ENCODE results near the gene ACSL1.
"Not testable (repeated sequence)": the region's sequence is repeated elsewhere in the genome, so short reads cannot be mapped to it uniquely, and the experiment has no call there.

The ACSL1 gene

DNA sequence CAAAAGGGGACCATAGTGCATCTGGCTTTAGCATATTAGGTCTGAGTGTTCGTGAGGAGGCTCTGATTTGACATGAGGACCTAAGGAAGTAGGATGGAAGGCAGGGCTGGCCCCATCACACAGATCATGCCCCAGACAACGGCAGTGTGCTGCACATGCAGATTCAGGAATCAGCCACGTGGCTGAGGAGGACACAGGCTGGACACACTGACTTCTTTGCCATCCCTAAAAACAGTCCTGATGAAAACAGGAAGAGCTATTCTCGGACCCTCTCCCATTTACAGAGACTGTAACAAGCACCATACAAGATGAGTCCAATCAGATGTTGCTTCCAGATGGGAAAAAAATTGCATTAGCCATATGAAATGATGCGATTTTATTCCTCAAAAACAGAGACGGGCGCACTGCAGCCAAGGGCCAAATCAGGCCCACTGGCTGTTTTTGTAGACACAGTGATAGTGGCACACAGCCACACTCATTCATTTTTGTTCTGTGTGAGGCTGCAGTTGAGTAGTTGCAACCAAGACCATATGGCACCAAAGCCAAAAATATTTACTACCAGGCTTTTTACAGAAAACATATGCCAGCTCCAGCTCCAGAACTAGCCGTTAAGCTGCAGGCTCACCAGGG, 41.0 kb downstream of the ACSL1 start:
- DNase-seq = no peak

DNA sequence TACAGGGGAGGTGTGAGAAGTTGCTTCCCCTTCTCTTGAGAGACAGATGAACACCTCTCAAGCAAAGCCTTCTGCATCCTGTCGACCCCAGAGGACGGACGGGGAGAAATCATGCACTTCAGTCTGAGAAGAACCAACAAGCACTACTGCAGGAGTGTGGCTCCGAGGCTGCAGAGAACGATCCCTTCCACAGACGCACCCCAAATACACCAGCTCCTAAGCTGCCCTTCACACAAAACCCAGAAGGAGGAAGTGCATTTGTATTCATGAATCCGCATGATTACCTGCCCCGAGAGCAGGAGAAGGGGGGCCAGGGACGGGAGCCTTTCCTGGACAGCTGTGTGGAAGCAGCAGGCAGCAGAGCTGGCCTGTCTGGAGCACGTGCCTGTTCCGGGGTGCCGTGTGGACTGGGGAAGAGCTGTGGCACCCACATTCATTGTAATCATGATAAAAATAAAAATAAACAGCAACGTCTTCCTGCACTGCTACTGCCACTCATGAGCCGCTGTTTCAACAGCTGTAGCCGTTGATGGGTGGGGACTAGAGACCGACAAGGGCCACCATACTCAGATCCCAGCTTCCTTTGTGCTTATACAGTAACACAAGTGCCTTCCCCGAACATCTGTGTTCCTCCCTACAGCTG, 42.9 kb downstream of the ACSL1 start:
- DNase-seq = no peak

DNA sequence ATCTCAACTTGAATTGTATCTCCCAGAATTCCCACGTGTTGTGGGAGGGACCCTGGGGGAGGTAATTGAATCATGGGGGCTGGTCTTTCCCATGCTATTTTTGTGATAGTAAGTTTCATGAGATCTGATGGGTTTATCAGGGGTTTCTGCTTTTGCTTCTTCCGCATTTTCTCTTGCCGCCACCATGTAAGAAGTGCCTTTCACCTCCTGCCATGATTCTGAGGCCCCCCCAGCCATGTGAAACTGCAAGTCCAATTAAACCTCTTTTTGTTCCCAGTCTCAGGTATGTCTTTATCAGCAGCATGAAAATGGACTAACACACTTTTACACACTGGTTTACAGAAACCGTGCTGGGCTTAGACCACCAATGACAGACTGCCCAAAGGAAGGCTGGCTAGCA, 46.6 kb downstream of the ACSL1 start:
- DNase-seq = not testable (repeated sequence)

DNA sequence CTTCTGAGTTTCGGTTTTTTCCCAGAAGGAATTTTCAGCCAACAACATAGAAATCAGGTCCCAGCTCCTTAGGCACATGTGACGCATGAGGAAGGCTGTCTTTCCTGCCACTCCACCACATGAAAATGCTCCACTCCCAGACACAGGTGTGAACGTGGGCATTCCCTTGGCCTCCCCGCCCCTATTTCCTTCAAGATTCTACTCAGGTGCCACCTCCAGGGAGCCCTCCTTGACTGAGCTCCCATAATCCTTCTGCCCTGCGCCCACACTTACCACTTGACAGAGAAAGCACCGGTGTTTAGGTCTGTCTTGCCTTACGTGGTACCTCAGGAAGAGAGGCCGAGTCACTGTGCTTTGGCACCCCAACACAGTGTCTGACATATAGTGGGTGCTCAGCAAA, 47.4 kb downstream of the ACSL1 start:
- DNase-seq = no peak

DNA sequence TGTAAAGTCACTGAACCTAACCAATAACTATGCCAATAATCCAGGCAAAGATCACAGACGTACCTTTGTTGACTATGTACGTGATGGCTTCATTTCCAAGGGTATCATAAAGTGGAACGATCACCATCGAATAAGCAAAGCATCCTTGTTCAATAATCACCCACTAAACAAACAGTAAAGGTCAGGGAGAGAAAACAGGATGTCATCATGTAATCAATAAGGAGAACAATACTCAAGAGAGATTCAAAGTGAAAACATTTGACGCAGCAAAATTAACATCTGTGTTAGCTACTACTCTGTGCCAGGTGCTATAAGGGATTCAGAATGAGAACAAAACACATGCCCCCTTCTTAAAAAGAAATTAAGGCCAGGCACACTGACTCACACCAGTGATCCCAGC, 48.9 kb downstream of the ACSL1 start:
- DNase-seq = no peak

DNA sequence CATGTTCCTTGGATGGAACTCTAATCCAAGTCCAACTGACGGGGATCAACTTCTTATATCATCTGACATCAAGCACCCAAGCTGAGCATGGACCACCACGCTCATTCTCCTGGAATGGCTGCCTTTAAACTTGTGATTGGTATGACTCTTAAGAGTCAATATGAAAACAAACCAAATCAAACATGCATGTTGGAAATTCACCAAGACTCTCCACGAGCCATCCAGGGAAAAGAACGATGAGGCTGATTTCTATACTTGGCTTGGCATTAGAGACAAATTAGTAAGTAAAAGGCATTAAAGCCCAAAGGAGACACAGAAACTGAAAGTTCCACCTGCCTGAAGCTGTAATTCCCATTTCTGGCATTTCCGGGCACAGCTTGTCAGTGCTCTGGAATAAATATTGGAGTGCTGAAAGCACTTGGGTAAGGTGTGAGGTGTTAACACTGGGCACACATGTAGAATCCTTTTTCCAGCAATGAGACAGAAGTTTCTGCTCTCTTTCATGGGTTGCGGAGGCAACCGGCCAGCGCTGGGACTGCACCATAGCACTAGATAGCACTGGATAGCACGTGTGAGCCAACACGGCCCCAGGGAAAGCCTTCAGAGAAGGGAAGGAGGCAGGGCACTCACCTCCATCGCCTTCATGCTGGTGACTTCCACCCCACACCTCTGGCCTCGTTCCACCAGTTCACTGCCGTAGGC, 49.8 kb downstream of the ACSL1 start:
- no peak for DNase-seq

DNA sequence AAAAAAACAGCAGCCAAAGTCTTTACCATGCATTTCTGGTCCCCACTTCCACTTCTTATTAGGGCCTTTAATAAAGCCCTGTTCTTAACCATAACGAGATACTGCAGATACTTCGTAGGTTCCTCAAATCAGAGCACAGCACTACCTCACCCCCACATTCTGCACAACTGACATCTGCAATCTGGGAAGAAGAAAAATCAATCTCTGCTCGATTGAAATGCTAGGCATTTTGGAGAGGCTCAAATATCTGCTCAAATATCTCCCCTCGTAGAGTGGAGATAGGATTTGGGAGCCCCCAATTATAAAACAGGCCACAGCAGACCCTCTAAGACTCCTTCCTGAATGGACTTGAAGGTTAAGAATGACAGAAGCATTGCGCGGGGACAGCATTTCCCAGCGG, 51.6 kb downstream of the ACSL1 start:
- no peak for DNase-seq

DNA sequence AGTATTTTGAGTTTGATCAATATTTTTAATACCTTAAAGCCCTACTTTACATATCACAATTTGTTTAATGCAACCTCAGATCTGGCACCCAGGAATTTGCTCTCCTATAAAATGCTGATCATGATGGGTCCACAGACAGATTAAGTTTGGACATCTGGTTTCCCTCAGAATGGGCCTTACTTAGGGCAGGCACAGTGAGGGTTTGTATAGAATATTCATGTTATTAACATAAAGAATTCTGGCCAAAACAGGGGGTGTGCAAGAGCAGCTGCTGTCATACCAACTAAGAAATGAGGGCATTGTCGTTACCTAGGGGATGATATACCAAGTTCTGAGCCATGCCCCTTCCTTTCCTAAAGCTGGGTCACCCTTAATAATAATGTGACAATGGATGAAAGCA, 54.4 kb downstream of the ACSL1 start:
- DNase-seq = no peak

DNA sequence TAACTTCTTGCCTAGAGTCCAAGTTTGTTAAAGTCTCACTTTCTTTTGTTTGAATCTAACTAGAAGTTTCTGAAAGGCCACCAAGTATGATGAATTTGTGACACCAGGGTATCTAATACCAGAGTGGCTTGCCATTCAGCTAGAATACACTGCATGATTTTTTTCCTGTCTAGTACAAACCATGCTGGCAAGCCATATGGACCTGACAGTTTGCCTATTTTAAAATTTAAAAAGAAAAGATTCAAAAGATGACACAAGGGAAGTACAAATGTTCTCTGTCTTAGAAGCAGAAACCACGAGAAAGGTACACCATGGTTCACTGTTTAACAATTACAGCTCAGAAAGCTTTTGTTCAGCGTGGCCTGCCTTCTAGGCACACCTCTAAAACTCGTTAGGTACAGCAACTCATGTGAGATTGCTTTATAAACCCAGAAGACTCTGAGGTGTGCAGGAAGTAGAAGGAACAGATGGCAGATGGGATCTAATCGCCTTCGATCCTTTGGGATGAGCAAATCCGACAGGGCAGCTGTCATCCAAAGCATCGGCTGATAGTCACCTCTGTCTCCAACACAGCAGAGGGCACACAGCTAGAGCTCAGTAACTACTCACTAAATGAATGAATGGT, 56.5 kb downstream of the ACSL1 start:
- no peak for DNase-seq

DNA sequence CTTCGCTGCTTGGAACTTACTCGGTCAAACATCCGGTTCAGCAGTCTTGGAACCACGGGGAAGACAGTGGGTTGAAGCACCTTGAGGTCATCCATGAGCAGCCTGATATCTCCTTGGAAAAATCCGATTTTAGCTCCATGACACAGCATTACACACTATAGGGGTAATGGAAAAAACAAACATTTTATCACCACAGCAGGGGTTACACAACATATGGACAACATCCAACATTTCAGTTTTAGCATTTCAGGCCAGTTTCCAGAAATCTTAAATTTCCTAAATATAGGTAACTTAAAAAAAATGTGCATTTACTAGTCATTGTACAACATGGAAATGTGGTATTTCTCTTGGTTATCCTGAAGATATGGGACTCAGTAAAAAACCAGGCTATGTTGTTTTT, 57.5 kb downstream of the ACSL1 start:
- no peak for DNase-seq

DNA sequence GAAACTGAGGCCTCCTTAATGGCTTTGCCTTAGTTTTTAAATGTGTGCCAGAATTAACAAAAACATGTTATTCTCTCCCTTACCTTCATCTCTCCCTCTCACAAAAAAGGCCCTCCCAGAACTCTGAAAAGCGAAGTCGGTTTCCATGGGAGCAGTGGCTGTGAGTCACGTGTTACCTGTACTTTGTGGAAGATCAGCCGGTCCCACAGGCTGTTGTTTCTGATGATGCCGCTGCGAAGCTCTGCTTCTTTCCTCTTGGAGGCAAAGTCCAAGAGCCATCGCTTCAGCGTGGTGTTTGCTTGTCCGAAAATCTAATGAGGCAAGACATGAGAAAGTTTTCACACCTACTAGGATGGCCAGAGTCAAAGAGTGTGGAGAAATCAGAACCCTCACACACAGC, 59.3 kb downstream of the ACSL1 start:
- DNase-seq = no peak

DNA sequence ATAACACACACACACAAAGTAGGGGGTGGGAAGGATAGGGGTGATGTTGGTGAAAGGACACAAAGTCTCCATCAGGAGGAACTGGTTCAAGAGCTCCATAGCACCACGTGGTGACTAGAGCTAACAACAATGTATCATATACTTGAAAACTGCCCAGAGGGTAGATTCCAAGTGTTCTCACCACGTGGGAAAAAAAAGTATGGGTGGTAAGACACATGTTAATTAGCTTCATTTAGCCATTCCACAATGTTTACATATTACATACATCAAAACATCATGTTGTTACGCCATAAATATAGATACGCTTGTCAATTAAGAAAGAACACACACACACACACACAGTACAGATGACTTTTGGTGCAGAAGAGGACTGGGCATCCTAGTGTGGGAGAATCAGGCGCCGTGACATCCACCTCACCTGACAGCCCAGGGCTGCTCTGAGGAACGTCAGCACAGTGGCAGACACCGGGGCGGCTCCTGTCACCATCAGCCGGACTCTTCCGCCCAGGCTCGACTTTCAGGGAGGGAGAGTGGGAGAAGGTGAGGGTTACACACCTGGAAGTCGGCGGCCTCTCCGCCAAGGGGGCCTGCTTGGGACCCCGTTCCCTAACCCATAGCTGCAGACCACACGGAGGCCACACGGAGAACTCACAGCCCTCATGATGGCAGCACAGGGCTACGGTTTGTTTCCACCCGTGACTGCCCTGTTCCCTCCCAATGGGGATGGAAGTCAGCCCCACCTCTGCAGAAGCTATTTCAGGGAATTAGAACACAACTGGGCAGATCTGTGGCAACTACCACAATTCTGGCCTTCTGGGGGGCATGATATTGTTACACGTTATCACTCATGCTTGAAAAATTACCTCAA, 60.1 kb downstream of the ACSL1 start:
- DNase-seq = no peak

DNA sequence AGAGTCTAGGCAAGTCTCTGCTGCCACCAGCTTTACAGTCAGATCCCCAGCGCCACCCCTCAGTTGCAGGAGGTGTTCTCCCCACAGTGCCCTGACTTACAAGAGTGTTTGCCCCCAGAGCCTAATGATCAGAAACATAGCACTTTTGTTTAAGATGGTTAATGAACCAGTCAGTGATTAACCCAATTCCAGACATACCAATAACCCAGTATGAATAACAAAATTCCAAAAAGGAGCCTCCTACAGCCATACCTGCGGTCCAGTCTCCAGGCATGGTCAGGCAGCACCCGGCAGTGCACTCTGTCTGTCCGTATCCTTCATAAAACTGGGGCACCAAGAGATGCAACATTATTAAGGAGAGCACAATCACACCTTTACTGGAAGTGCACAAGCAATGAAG, 61.2 kb downstream of the ACSL1 start:
- no peak for DNase-seq

DNA sequence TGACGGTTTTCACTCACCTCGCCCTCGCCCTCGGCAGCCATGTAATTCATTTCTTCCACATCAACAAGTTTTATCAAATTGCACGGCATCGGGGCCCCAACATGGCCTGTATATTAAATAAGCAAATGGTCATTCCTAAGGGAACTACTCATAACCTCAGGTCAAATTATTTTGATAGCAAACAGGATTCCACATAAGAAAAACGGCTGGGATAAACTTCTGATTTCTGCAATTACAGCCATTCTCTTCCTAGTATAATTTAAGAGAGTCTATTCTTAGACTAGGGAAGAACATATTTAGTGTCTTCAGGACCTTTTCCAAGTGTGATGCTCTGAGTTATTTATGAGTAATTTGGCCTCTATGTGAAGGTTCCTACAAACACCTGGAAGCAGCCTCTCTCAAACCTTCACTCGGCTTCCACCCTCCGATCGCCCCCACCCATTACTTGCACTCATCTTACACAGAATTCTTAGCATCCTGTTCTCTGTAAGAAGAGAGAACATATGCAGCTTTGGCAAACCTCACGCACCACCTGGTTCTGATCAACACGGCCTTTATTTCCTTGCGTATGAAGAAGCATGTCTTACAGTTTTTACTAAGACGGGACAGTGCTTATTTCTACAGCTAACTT, 62.5 kb downstream of the ACSL1 start:
- no peak for DNase-seq

DNA sequence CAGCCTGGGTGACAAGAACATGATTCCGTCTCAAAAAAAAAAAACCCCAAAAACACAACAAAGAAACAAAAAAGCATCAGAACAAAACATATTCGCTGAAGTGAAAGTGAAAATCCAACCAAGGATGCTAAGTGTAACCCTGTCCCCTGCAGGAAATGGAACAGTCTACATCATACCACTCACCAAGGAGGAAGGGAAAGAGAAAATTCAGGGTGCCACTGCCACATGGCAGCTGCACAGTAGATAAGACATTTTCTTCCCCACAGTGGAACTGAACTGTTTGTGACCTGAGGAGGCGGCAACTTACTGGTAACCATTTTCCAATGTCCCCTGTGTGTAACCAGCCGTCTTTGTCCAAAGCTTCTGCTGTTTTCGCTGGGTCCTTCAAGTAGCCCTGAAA, 63.7 kb downstream of the ACSL1 start:
- DNase-seq = peak; percentile 35

DNA sequence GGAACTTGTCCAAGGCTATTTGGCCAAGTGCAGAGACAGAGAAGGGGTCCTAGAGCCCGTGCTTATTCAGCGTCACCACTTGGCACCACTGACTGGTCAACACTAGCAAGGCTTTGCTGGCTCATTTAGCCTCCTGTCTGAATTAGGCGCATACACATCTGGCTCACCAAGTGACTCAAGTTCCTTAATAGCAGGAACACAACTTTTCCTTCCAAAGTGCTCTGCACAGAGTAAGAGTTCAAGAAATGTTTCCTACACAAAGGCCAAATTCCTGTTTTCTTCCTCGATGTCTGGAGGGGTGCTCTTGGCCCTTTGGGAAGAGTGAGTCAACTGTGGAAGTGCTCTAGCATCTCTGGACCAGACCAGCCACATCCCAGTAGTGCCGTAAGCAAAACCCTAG, 65.1 kb downstream of the ACSL1 start:
- no peak for DNase-seq

DNA sequence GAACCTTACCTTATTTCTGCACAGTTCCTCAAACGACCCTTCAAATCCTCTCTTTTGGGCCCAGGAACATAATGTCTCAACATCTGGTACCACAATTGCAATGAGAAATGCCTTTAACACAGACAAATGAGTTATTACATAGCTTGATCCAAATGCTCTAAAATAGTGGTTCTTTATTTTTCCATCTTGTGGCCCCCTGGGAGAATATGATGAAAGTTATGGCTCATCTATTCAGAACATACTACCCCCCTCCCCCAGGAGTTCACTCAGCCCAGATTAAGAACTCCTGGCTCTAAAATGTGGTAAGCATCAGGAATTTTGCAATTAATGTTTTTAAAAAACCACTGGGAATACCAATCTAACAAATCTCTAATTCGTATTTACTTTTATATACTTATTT, 68.0 kb downstream of the ACSL1 start:
- DNase-seq = no peak

DNA sequence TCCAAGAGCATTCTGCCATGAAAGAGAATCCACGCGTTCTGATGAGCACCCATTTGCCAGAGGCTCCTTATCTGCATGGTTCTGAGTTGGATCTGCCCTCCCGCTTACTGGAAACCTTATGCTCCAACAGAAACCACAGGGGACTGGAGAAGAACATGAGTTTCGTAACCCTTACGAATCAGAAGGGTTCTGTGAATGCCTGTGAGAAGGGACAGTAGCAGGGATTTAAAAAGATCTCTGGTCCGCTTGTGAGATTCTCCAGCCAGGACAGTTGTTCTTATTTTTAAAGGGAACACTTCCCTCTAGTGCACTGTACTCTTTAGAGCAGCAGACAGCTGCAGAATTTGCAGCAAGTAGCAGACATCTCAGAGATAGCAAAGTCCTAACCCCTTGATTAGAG, 69.4 kb downstream of the ACSL1 start:
- no peak for DNase-seq

DNA sequence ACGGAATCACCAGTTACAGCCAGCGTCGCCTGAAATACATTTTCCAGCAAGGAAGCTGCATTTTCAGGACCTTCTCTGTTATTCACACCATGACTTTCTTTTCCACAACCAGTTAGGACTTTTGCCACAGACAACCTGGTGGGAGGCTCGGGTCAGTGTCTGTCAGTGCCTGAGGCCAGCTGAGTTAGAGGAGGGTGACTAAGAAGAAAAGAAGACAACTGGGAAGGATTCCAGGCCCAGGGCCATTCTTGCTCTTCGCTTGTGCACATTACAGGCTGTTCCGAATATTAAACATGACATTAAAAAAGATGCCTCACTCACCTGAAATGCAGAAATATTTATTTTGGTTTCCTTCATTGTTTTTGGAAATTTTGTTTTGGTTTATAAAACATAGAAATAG, 70.5 kb downstream of the ACSL1 start:
- no peak for DNase-seq

DNA sequence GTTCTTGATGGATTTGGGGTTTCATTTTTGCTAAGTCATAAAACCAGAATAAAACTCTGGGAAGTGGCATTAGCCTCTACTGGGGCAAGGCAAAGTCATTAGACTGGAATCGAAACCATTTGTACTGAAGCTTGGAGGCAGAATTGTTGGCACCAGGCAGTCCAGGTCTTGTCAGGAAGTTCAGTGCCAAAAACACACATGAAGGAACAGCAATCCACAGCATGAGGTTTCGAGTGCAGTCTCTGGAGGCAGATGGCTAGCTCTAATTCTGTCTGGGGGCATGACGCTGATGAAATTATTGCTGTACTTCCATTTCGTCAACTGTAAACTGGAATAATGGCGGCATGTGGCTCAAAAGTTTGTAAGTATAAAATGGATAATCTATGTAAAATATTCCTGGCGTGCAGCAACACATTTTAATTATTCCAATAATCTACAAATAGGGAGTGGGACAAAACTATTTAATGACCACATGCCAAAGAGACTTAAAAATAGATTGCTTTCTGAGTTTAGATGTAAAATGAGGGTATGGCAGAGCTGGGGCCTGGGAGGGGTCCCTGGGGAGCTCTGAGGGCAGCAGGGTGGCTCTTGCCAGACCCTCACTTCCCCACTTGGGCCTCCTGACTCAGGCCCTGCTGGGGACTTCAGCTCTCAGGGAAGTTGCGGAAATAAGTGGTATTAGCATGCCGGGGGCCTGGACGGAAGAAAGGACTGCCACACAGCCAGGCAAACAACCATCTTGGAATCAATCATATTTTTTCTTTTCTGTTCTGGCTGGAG, 73.1 kb downstream of the ACSL1 start:
- no peak for DNase-seq

DNA sequence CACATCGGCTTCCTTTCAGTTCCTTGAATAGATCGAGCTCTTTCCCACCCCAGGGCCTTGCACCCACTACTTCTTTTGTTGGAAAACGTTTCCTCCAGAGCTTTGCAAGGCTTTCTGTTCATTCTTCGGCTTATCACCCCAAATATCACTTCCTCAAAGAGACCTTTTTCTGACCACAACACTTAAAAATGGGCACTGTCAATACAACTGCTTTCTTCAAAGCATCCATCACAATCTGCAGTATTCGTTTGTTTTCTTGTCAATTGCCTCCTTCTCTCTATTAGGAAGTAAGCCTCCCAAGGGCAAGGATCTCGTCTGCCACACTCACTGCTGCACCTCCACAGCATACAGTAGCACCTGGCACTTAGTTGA, 74.2 kb downstream of the ACSL1 start:
- no peak for DNase-seq

Data from activated CD4-positive, alpha-beta T cell treated with anti-CD3 and anti-CD28 coated beads for 48 hours (primary cell).